ENCODE results near the gene THSD4. TPM values are rescaled to one million over a fixed set of nuclear protein-coding genes. Genes with fewer than 3 reads are reported as not detected.

The THSD4 gene
- total RNA-seq, 1 donor from 2014 or later: not detected

DNA sequence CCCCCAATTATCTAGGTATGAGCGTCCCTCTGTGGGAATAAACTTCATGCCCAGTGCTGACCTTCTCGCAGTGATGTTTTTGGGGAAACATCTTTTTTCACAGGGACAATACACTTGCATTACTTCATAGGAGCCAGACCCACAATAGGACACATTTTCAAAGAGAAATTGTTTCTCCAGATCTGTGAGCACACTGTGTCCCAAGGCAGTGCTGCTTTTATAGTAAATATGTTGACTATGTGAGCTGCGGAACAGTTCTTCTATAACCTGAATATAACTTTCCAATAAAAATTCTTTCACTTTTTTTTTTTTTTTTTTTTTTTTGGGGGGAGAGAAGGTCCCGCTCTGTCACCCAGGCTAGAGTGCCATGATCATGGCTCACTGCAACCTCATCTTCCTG is 17.4 kb upstream of the THSD4 start:
- intact Hi-C loops (cut with micrococcal nuclease): no loop called here

DNA sequence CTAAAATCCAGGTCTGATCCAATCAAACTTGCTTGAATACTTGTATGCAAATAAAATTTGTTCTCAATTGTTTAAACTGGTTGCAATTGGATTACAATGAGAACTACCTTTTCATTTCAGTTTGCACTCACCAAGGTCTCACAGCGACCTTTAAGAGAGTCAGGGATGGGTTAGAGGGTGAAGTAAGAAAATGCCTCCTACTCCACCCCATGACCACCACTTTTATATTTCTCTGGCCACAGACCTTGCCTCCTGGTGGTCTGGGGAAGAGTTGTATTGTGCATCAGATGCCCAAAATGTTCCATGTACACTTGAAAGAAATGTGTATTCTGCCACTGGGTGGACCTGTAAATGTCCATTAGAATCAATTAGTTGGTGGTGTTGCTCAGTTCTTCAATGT is 16.4 kb upstream of the THSD4 start:
- intact Hi-C loops (cut with micrococcal nuclease): no loop called here

DNA sequence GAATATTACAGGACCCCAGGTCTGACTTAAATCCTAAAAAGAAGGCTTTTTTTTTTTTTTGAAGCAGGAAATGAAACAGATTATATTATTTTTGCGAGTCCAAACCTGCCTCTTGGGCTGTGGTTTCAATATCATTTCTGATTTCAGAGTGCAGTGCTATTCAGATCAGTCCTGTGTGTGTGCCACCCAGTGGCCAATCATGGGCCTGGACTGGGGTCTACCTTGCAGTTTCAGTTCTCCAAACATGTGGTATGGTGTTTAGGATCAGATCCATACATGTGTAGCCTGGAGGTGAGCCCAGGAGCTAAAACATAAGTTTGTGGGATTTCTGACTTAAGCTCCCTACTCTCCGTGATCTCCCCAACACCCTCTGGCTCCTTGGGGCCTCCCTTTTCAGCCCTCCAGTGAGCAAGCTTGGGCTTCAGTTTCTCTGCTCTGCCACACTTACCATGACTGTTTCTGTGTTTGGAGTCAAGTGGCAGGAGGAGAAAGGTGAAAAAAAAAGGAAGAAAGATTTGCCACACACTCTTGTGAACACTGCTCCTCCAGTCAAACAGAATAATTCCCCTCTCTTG is 12.1 kb upstream of the THSD4 start:
- intact Hi-C loops (cut with micrococcal nuclease): no loop called here

DNA sequence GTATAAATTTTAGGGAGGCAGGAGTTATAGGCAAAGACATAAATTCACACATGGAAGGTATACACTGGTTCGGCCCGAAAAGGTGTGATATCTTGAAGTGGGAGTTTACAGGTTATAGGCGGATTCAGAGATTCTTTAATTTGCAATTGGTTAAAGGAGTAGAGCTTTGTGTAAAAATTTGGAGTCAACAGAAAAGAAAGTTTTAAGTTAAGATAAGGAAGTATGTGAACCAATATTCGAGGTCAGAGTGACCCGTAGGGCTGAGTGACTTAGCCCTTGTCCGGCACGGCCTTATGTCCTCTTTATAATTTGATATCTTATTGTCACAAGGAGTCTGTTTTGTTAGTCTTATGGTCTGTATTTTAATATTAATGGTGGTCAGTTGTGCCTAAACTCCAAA is 10.6 kb upstream of the THSD4 start:
- intact Hi-C loops (cut with micrococcal nuclease): no loop called here

- intact Hi-C loops (cut with micrococcal nuclease): no loop called here
Measured at GRCh38 chr15:71105444-71105843, 9.8 kb upstream of the THSD4 start.

DNA sequence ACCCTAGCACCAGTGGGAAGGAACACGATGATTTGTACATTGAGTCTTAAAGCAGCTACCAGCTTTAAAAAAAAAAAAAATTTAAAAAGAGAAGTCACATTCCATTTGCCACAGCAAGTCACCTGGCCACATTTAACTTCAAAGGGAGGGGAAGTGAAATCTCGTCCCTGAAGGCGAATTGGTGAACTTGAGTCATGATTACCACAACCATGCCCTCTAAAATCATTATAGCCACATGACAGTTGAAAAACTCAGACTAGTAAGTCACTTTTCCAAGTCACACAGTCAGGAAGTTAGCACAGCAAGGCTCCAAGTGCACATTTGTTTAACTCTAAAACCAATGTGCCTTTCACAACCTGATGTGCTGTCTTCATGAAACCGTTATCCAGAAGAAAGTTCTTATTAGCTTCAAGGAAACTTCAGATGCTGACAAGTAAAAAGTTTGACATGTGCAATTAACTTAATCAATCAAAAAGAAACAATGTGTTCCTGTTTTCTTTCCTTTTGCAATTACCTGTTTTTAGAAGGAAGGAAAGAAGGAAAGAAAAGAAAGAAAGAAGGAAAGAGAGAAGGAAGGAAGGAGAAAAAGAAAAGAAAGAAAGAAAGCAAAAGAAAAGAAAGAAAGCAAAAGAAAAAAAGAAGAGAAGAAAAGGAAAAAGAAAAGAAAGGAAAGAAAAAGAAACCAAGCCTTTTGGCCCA is 8.3 kb upstream of the THSD4 start:
- intact Hi-C loops (cut with micrococcal nuclease): no loop called here

DNA sequence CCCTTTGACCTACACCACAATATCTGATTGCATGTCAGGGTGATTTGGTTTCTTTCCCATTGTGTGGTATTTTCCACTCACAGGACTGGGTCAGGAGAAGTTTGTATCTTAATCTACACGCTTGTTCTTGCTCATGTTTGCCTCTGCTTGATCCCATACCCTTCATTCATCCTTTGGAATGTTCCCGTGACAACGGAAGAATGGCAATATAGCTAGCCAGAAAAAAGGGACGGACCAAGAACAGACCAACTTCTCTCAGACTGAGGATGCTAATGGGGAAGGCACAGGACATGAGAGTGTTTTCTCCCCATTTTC is 7.8 kb upstream of the THSD4 start:
- intact Hi-C loops (cut with micrococcal nuclease): no loop called here

DNA sequence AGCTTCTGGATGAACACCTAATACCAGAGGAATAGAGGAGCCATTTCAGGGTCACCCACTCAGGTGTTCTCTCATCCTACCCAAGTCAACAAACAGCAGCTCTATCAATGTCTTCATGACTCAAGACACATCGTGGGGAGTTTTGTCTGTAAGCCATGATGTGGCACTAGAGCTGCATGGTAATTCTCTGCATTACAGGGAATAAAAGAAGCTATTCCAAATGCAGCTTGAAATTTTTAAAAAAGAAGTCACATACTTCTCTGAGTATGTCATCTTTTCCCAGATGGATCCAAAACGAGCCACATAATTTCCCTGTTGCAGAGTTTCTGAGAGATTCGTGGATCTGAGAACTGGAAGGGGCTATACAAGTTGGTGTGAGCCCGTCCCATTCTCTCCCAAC is 6.1 kb upstream of the THSD4 start:
- intact Hi-C loops (cut with micrococcal nuclease): no loop called here

DNA sequence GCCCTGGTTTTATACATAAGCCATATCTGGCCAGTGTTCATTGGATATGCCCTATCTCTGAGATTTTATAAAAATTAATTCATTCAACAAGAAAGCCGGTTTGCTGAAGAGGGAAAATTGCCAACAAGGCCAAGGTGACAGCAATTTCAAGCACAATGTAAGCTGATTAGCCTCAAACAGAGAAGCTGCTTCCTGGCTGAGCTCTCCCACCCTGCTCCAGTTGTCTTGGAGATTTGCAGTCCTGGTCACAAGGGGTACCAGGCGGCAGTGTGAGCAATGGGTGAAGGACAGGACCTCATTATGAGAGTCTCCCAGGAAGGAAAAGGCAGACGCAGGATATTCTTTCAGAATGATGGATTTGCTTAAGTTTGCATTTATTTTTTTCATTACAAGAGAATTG is 5.4 kb upstream of the THSD4 start:
- intact Hi-C loops (cut with micrococcal nuclease): no loop called here

DNA sequence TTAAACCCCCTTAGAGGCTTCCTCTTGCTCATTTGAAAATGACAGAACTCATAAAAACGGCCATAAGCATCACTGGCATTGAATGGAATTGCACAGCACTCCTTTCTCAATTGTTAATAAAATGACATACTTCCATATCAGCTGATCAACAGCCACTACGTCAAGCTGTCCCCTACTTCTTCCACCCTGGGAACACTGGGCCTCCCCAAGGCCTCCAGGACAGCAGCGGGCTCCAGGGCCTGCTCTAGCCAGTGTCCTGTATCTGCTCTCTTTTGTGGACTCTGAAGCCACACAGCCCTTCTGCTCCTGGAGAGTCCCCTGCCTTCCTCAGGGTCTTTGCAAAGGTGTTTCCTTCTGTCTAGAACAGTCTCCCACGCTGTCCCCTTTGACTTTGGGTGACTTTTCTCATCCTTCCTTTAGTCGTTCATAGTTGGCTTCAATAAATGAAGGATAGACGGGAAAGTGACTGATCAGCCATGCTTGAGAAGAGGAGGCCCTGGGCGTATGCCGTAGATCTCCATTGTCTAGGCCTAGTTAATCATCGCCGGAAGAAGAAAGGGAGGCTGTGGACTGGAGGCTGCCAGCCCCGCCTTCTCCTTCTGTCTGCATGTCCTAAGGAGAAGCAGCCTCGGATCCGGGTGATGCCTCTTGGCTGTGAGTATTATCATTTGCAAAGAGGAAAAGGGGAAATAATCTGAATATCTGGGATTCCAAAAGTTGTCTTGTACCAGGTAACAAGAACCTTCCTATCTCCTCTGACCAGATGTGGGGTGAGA is 4.7 kb upstream of the THSD4 start:
- intact Hi-C loops (cut with micrococcal nuclease): no loop called here

DNA sequence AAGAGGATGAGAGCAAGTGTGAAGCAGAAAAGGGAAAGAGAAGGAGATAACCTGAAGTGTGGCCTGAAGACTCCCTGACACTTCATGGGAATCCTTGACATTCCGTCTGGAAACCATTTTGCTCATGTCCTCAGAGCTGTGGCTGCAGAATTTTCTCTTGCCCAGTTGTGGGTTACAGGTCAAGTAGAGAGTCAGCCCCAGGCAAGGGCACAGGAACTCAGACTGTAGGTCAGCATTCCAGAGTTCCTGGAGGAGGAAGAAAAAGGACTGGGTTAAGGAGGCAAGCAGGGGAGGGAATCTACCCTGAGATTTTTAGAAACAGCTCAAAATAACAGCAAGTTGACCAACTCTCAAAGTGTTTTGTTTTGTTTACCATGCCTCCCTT is 4.1 kb upstream of the THSD4 start:
- intact Hi-C loops (cut with micrococcal nuclease): no loop called here

GRCh38 chr15:71111950-71112349 is 3.3 kb upstream of the THSD4 start:
- intact Hi-C loops (cut with micrococcal nuclease): no loop called here

GRCh38 chr15:71112429-71112828 is 2.8 kb upstream of the THSD4 start:
- intact Hi-C loops (cut with micrococcal nuclease): no loop called here

DNA sequence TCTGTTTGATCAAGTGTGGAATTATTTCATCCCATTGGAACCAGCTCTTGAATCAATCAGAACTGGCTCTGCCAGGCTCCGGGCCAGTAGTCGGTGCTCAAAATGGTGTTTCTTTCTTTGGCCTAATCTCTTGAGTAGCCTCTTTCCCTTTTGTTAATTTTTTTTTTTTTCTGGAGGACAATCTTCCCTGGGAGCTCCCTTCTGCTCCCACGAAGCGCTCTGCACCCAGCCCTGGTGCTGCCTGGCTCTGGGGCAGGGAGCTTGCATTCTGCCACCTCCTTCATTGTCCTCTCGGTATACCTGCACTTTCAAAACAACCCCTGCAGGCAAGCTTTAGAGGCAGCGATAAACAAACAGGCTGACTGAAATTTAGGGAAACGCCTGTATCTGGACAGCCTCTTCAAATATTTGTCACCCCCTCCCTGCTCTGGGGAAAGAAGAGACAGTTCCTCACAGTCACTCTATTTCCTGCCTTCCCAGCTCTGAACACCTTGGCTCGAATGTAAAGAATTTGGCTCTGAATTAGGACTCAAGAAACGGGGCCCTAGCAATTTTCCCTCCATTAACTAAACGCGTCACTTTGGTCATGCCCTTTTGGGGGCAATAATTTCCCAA is 1.1 kb upstream of the THSD4 start:
- intact Hi-C loops (cut with micrococcal nuclease): no loop called here

GRCh38 chr15:71115567-71116351 is 488 bp downstream of the THSD4 start:
- intact Hi-C loops (cut with micrococcal nuclease): loop anchor here (1.0 kb wide), 1 partner anchor 325 kb away; no protein-coding TSS in a partner anchor

DNA sequence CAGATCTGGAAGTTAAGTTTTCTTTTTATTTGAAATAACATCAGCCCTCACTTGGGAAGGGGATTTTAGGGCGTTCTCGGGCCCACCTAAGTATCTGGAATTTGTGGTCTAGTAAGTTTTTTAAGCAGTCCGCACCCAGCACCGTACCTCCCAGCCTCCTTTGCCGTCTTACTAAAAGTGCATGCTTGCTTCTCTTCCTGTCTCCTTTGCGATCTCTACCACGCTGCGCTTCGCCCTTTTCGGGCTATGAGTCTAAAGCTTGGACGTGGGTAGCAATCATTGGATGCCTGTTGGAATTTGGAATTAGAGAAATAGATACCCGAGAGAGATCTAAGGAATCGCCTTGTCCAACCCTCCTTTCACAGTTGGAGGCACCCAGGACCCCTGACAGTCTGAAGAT is 1.1 kb downstream of the THSD4 start:
- intact Hi-C loops (cut with micrococcal nuclease): no loop called here

- intact Hi-C loops (cut with micrococcal nuclease): no loop called here
Measured at GRCh38 chr15:71116942-71117341, 1.7 kb downstream of the THSD4 start.

DNA sequence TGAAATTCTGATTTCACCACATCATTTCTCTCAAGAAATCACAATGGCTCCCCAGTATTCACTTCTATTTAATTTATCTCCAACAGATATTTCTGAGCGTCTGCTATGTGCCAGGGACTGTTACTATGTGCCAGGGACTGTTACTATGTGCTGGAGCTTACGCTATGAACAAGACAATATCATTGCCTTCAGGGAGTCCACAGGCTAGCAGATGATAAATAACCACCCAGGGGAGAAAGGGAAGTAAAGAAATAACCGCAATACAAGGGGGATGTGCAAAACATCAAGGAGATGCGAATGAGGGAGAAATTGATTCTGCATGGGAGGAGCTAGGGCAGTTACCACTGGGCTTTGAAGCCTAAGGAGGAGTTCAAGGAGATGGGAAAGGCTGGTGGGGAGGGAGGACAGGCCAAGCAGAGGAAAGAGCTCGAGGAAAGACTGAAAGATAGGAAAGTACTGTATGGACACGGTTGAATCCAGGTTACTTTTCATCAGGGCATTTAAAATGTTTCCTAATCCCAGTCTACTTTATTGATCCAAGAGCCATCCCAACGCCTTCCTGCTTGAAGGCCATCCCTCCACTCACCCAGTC is 2.5 kb downstream of the THSD4 start:
- intact Hi-C loops (cut with micrococcal nuclease): no loop called here

- intact Hi-C loops (cut with micrococcal nuclease): no loop called here
Measured at GRCh38 chr15:71118345-71118744, 3.1 kb downstream of the THSD4 start.

DNA sequence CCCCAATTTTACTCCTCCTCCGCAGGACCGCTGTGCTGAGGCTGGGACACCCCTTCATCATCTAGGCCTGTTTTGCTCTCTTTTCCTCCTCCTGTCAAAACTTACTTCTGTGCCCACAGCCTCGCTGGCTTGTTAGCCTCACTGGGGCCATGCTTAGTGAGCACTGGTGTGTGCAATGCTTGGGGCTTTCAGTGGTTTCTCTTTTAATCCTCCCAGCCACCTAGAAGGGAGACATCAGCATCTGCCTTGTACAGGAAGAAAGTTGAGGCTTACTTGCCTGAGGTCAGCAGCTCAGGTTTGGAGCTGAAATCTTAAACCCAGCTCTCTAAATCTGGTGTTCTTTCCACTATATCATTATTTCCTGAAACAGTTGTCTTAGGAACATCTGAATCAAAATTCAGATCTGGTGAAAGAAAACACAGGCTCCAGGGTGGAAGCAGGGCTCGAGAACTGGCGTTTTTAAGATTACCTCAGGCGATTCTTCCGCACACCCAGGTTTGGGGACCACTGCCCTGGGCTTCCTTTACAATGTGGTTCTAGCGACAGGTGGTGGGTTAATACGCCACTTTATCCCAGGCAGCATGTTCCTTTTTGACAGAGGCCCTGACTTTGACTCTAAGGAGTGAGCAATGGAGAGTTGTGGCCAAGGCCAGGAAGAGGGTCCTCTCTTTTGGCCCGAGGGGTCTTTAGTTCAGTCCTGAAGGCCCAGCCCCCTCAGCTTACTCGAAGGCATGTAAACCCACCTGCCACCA is 3.8 kb downstream of the THSD4 start:
- intact Hi-C loops (cut with micrococcal nuclease): no loop called here

All from T-helper 2 cell treated with Interferon-gamma antibody and Interleukin-4, amounts not matched to agents 100 ng/mL and 5 ng/mL, for 36 hours (primary cell).